Lung (tissue), 12 donors: ENCODE measurements around the gene DCTN5. TPM values are rescaled to one million over a fixed set of nuclear protein-coding genes. Genes with fewer than 3 reads are reported as not detected.

Source experiments
- ATAC-seq: fragments of 200-7000 bp; cut with Tn5 transposase; one replicate; pipeline ENCODE4 v1.9.1; 2020; ENCODE audit warnings: moderate number of reproducible peaks; ENCODE audit not compliant: insufficient read depth, low FRiP score
- DNase-seq, 3 donors: peaks; one replicate each; pipeline ENCODE4 v3.0.0-alpha.2; 2013 to 2017
- H3K27ac ChIP-seq, 2 donors: one replicate each; pipeline ENCODE4 v1.5.1; 2013; ENCODE audit warnings: mild to moderate bottlenecking in 2 of 2, moderate library complexity in 2 of 2, control low read depth in 1 of 2, inconsistent platforms in 1 of 2, low read depth in 1 of 2, low read length in 1 of 2
- H3K27me3 ChIP-seq, 3 donors: one replicate each; pipeline ENCODE4 v1.5.1; 2013; ENCODE audit warnings: low read length in 2 of 3; ENCODE audit not compliant: control insufficient read depth in 3 of 3, insufficient read depth in 3 of 3
- H3K36me3 ChIP-seq, 4 donors: one replicate each; pipeline ENCODE4 v1.5.1; 2013; ENCODE audit warnings: low read length in 4 of 4, mild to moderate bottlenecking in 1 of 4, moderate library complexity in 1 of 4; ENCODE audit not compliant: control insufficient read depth in 4 of 4, insufficient read depth in 4 of 4
- H3K4me1 ChIP-seq, 5 donors: one replicate each; pipeline ENCODE4 v1.5.1; 2013; ENCODE audit warnings: low read length in 5 of 5, mild to moderate bottlenecking in 2 of 5, moderate library complexity in 1 of 5; ENCODE audit not compliant: control insufficient read depth in 5 of 5, insufficient read depth in 5 of 5
- H3K4me3 ChIP-seq: one replicate; pipeline ENCODE4 v1.5.1; 2013; ENCODE audit warnings: mild to moderate bottlenecking, control low read depth, moderate library complexity
- H3K9ac ChIP-seq, 2 donors: one replicate each; pipeline ENCODE4 v1.5.1; 2013; ENCODE audit warnings: low read length in 2 of 2, control low read depth in 1 of 2; ENCODE audit not compliant: insufficient read depth in 1 of 2
- H3K9me3 ChIP-seq, 4 donors: one replicate each; pipeline ENCODE4 v1.5.1; 2013; ENCODE audit warnings: low read length in 3 of 4, mild to moderate bottlenecking in 1 of 4, moderate library complexity in 1 of 4; ENCODE audit not compliant: control insufficient read depth in 4 of 4, insufficient read depth in 3 of 4
- WGBS, 2 donors: extraction: QIAGEN DNeasy Blood & Tissue Kit; methylation state at CpG; one replicate each; pipeline ENCODE4 v1.1.7; 2013; 5-methylcytosine and 5-hydroxymethylcytosine counted together
- polyA plus RNA-seq, 2 donors: library from polyadenylated mRNA; stranded (reverse); fragments of 200-250 nt; gene quantifications; one replicate each; pipeline ENCODE4 v1.2.1, GENCODE V29; 2013
- total RNA-seq, 2 donors: library from RNA; depleted of rRNA in 1 of 2; stranded (reverse); fragments of >200 nt in 1 of 2; gene quantifications; one replicate each; pipeline ENCODE4 v1.2.1, GENCODE V29; 2014 to 2021
- TF ChIP-seq, protein P1 (sequence below): IDR thresholded peaks from 2 replicates; pipeline ENCODE4 v1.5.1; 2012; ENCODE audit warnings: mild to moderate bottlenecking; ENCODE audit errors: control extremely low read depth, extremely low read depth
- donor health status: control.
- donor health status: control.
- donor health status: Bipolar disorder and iron deficiency.
- donor health status: healthy.
- donor health status: DM: yes; HTN: yes; CAD: no.

The DCTN5 gene
- total and polyA plus RNA-seq, 4 donors: 10.5 to 46.2 (median 34.7) TPM

GRCh38 chr16:23687034-23687808 is 46.0 kb downstream of the DCTN5 start:
- Histone ChIP-seq H3K27me3 (no peaks in the 10 kb centered on the region), H3K9me3 (peaks cover 0 to 1% (median 0%) of the 10 kb centered on the region in 4 donors), H3K36me3 (peaks cover 7 to 60% (median 49%) of the 10 kb centered on the region in 4 donors), H3K4me1 (no peaks in the 10 kb centered on the region), H3K9ac (no peak overlapping the region), H3K4me3 (no peak overlapping the region), H3K27ac (no peak overlapping the region)
- WGBS, 2 donors: 97% methylated on average over 16 of the region's 16 CpGs
- no peak for DNase-seq
- ATAC-seq: no peak
- TF ChIP-seq, protein P1, sequence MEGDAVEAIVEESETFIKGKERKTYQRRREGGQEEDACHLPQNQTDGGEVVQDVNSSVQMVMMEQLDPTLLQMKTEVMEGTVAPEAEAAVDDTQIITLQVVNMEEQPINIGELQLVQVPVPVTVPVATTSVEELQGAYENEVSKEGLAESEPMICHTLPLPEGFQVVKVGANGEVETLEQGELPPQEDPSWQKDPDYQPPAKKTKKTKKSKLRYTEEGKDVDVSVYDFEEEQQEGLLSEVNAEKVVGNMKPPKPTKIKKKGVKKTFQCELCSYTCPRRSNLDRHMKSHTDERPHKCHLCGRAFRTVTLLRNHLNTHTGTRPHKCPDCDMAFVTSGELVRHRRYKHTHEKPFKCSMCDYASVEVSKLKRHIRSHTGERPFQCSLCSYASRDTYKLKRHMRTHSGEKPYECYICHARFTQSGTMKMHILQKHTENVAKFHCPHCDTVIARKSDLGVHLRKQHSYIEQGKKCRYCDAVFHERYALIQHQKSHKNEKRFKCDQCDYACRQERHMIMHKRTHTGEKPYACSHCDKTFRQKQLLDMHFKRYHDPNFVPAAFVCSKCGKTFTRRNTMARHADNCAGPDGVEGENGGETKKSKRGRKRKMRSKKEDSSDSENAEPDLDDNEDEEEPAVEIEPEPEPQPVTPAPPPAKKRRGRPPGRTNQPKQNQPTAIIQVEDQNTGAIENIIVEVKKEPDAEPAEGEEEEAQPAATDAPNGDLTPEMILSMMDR: no peak

GRCh38 chr16:23689442-23690187 is 48.3 kb downstream of the DCTN5 start:
- peaks cover 0 to 2% (median 0%) of the 10 kb centered on the region in 5 donors for H3K4me1 ChIP-seq
- DNase-seq: no peak
- H3K27me3 ChIP-seq: no peaks in the 10 kb centered on the region
- H3K9ac ChIP-seq: no peak overlapping the region
- H3K4me3 ChIP-seq: no peak overlapping the region
- TF ChIP-seq, protein P1: no peak
- no peak overlapping the region for H3K27ac ChIP-seq
- WGBS, 2 donors: 97% methylated on average over 36 of the region's 36 CpGs
- no peak for ATAC-seq
- peaks cover 7 to 46% (median 38%) of the 10 kb centered on the region in 4 donors for H3K36me3 ChIP-seq
- peaks cover 0 to 1% (median 0%) of the 10 kb centered on the region in 4 donors for H3K9me3 ChIP-seq

DNA sequence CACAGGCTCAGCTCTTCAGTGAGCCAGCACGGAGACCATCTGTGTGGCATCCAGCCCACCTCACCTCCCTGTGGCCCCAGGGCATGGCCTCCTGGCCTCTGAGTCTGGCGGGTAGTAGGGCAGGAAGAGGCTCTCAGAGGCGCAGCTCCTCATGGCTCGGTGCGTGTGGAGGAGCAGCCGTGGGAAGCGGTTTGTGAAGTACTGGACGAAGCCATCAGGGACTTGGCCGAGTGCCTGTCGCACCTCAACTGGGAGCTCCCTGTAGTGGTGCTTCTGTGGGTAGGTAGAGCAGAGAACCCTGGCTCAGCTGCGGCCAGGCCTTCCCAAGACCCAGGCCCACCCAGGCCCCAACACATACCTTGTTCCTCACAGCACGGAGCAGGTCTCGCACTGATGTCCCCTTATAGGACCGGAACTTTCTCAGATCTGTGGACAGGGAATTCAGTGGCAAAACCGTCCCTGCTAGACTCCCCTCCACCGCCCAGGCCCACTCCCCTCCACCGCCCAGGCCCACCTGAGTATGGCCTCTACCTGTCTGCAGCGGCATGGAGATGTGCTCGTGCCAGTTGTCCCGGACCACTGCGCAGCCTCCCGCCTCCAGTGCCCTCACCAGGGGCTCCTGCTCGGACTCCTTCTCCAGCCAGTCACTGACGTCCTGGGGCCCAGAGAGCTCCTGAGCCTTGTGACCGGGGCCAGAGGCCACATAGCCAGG is 49.7 kb downstream of the DCTN5 start:
- ATAC-seq: no peak
- peaks cover 7 to 46% (median 36%) of the 10 kb centered on the region in 4 donors for H3K36me3 ChIP-seq
- TF ChIP-seq, protein P1: no peak

More for the DNA sequence above, 49.7 kb downstream of the DCTN5 start:
- Histone ChIP-seq H3K27ac (no peak overlapping the region), H3K4me1 (peaks cover 0 to 8% (median 0%) of the 10 kb centered on the region in 5 donors), H3K9me3 (peaks cover 0 to 1% (median 0%) of the 10 kb centered on the region in 4 donors), H3K27me3 (no peaks in the 10 kb centered on the region), H3K9ac (no peak overlapping the region), H3K4me3 (no peak overlapping the region)
- whole genome bisulfite sequencing, 2 donors: 95 to 97% methylated on average over 23 to 25 of the region's 25 CpGs
- no peak for DNase-seq
